ENCODE results near the gene HEXD.
A peak's percentile ranks its signal among the peaks of the same experiment; 100 is the strongest.

The HEXD gene

DNA sequence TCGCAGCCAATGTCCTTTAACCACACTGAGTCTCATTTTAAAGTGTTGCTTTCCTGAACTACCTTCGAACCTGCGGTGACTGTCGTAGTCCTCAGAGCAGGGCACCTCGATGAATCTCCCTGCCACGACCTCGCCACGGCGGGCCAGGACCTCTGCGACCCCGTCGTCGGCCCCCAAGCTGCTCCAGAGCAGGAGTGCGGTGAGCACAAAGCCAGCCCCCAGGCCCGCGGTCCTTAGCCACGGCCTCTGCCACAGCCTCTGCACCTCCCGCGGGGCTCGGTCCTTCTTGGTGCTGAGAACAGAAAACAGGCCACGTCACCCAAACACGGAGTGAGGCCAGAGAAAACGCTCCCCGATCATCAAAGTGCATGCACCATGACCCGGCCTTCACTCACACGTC lies 2.8 kb upstream of the HEXD start:
- Histone ChIP-seq H3K9me3 (no peaks in the 10 kb centered on the region), H3K4me3 (ENCODE audit: low read depth in 1 of 2, low read length in 1 of 2) (no peak overlapping the region), H3K36me3 (no peaks in the 10 kb centered on the region), H3K27ac (no peak overlapping the region), H3K4me1 (ENCODE audit: control insufficient read depth in 1 of 2, insufficient read depth in 1 of 2, low read depth in 1 of 2, low read length in 1 of 2) (peaks cover 21 to 29% of the 10 kb centered on the region in 2 experiments), H3K27me3 (no peaks in the 10 kb centered on the region)
- TF ChIP-seq CTCF (IDR thresholded peaks at IDR 0.05): no peak

- TF ChIP-seq CTCF (IDR thresholded peaks at IDR 0.05): no peak
- no peaks in the 10 kb centered on the region for H3K36me3 ChIP-seq
- H3K4me3 ChIP-seq (ENCODE audit: low read depth in 1 of 2, low read length in 1 of 2): no peak overlapping the region
- H3K4me1 ChIP-seq (ENCODE audit: control insufficient read depth in 1 of 2, insufficient read depth in 1 of 2, low read depth in 1 of 2, low read length in 1 of 2): peaks cover 21 to 29% of the 10 kb centered on the region in 2 experiments
- no peaks in the 10 kb centered on the region for H3K27me3 ChIP-seq
- no peak overlapping the region for H3K27ac ChIP-seq
- no peaks in the 10 kb centered on the region for H3K9me3 ChIP-seq
Observed at GRCh38 chr17:82415786-82416185, 2.4 kb upstream of the HEXD start.

DNA sequence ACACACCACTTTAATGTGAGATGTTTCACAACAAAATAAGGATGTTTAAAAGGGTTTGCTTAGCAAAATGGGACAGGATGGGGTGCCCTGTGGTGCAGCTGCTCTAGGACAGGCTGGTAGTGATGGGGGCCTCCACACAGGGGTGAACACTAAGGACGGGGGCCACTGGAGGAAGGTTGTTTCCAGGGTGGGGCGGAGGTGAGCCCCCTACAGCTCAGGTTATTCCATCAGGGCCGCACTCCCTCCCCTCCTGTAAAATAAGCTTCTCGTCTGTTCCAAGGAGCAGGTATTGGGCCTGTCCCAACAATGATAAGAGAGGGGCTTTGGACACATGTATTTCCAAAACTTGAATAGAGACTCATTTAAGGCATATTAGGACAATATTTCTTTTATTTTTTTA lies 1.9 kb upstream of the HEXD start:
- Histone ChIP-seq H3K4me1 (ENCODE audit: control insufficient read depth in 1 of 2, insufficient read depth in 1 of 2, low read depth in 1 of 2, low read length in 1 of 2) (peaks cover 21 to 29% of the 10 kb centered on the region in 2 experiments), H3K4me3 (ENCODE audit: low read depth in 1 of 2, low read length in 1 of 2) (no peak overlapping the region)
- no peak for TF ChIP-seq CTCF (IDR thresholded peaks at IDR 0.05)

GRCh38 chr17:82416771-82417170 lies 1.4 kb upstream of the HEXD start:
- no peaks in the 10 kb centered on the region for H3K27me3 ChIP-seq
- H3K4me3 ChIP-seq (ENCODE audit: low read depth in 1 of 2, low read length in 1 of 2): no peak overlapping the region
- no peak overlapping the region for H3K27ac ChIP-seq
- TF ChIP-seq CTCF (IDR thresholded peaks at IDR 0.05): peak; percentile 8
- H3K4me1 ChIP-seq (ENCODE audit: control insufficient read depth in 1 of 2, insufficient read depth in 1 of 2, low read depth in 1 of 2, low read length in 1 of 2): peaks cover 21 to 29% of the 10 kb centered on the region in 2 experiments
- H3K36me3 ChIP-seq: no peaks in the 10 kb centered on the region
- no peaks in the 10 kb centered on the region for H3K9me3 ChIP-seq

More for the DNA sequence above, 1.9 kb upstream of the HEXD start:
- Histone ChIP-seq H3K27ac (no peak overlapping the region), H3K9me3 (no peaks in the 10 kb centered on the region), H3K36me3 (no peaks in the 10 kb centered on the region), H3K27me3 (no peaks in the 10 kb centered on the region)

DNA sequence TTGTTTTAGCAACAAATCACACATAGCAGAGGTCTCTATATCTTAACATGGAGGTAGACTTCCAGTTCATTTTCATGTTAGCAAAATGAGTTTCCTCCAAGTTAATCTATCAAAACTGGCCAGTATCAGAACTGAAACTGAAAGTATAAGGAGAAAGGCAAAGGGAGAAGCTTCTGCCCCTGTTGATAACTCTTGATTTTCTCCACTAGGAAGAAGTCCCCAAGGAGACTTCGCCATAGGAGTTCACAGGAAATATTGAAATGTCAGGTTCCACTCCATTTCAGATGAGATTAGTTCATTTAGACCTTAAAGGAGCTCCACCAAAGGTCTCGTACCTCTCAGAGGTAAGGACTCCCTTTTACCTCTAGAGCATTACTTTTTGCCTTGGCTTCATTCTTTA lies 1.4 kb downstream of the HEXD start:
- Histone ChIP-seq H3K27ac (peak overlapping the region; percentile 87), H3K4me3 (ENCODE audit: low read depth in 1 of 2, low read length in 1 of 2) (peak overlapping the region; percentile 85 to 93), H3K27me3 (no peaks in the 10 kb centered on the region), H3K4me1 (ENCODE audit: control insufficient read depth in 1 of 2, insufficient read depth in 1 of 2, low read depth in 1 of 2, low read length in 1 of 2) (peaks cover 21 to 27% of the 10 kb centered on the region in 2 experiments), H3K36me3 (no peaks in the 10 kb centered on the region), H3K9me3 (no peaks in the 10 kb centered on the region)
- TF ChIP-seq CTCF (IDR thresholded peaks at IDR 0.05): no peak

All from neutrophil (primary cell).